B cell (primary cell): ENCODE results near the gene XPO5. TPM values are rescaled to one million over a fixed set of nuclear protein-coding genes. Genes with fewer than 3 reads are reported as not detected.

Experiments
- ATAC-seq: fragments of 200-7000 bp; cut with Tn5 transposase; one replicate; pipeline ENCODE4 v1.10.0; 2021; ENCODE audit warnings: low read depth, mild to moderate bottlenecking, moderate number of reproducible peaks, moderate library complexity
- CTCF ChIA-PET: fragments of 350-600 bp; sonication (Branson Sonifier 250); formaldehyde crosslinking; loops from one replicate; lab custom pipeline; 2021; ENCODE audit warnings: antibody characterized with exemption, inconsistent platforms; lab: Charles Lee
- POLR2A ChIA-PET: fragments of 350-600 bp; sonication (Branson Sonifier 250); formaldehyde crosslinking; loops from one replicate; lab custom pipeline; 2021; ENCODE audit warnings: antibody characterized with exemption; lab: Charles Lee
- DNase-seq: peaks from one replicate; pipeline ENCODE4 v3.0.0; 2013
- H2AFZ ChIP-seq: 2 replicates; pipeline ENCODE4 v1.6.1; 2012; ENCODE audit warnings: mild to moderate bottlenecking, low read depth, low read length; ENCODE audit not compliant: insufficient read depth, poor library complexity, severe bottlenecking
- H3K27ac ChIP-seq, 2 donors: 1 replicate in 1 of 2; 2 replicates in 1 of 2; pipeline ENCODE4 v1.5.1; 2012 to 2013; ENCODE audit warnings: low read length in 2 of 2, mild to moderate bottlenecking in 2 of 2, moderate library complexity in 1 of 2
- H3K27me3 ChIP-seq, 4 experiments: fragments of 200-600 bp in 1 of 4; sonication (generic) in 1 of 4; replicated peaks in 1 of 4; 1 replicate in 2 of 4; 2 replicates in 2 of 4; pipeline versions ENCODE4 v1.6.1 to v1.7.0; 2013 to 2016; ENCODE audit warnings: low read length in 3 of 4, mild to moderate bottlenecking in 2 of 4, mixed read lengths in 1 of 4, moderate library complexity in 1 of 4; ENCODE audit not compliant: insufficient read depth in 4 of 4, control insufficient read depth in 3 of 4; ENCODE audit errors: control extremely low read depth in 1 of 4
- H3K36me3 ChIP-seq, 2 experiments: replicated peaks in 1 of 2; 1 replicate in 1 of 2; 2 replicates in 1 of 2; pipeline versions ENCODE4 v1.6.1 to v1.7.1; 2013; ENCODE audit warnings: low read length in 1 of 2; ENCODE audit not compliant: insufficient read depth in 2 of 2, control insufficient read depth in 1 of 2; ENCODE audit errors: control extremely low read depth in 1 of 2, extremely low read depth in 1 of 2
- H3K4me1 ChIP-seq, 2 donors: fragments of 200-600 bp in 1 of 2; sonication (generic) in 1 of 2; 1 replicate in 1 of 2; 2 replicates in 1 of 2; pipeline versions ENCODE4 v1.5.1 to v1.6.1; 2013 to 2017; ENCODE audit warnings: low read length in 2 of 2; ENCODE audit not compliant: control insufficient read depth in 2 of 2, insufficient read depth in 2 of 2
- H3K4me2 ChIP-seq: replicated peaks from 2 replicates; pipeline ENCODE3; 2012; ENCODE audit warnings: mild to moderate bottlenecking, low read depth, low read length; ENCODE audit not compliant: poor library complexity, severe bottlenecking
- H3K4me3 ChIP-seq, 5 experiments: fragments of 200-600 bp in 1 of 5; sonication (generic) in 1 of 5; 1 replicate in 3 of 5; 2 replicates in 2 of 5; pipeline versions ENCODE4 v1.5.1 to v1.7.0; 2011 to 2016; ENCODE audit warnings: low read length in 4 of 5, mild to moderate bottlenecking in 4 of 5, low read depth in 2 of 5, control low read depth in 1 of 5, moderate library complexity in 1 of 5; ENCODE audit not compliant: insufficient read depth in 1 of 5; ENCODE audit errors: control extremely low read depth in 1 of 5, extremely low read depth in 1 of 5
- H3K79me2 ChIP-seq: fragments of 200-600 bp; sonication (generic); one replicate; pipeline ENCODE4 v1.6.0; 2016; ENCODE audit warnings: low read length; ENCODE audit not compliant: control insufficient read depth, insufficient read depth
- H3K9ac ChIP-seq: fragments of 200-600 bp; sonication (generic); 2 replicates; pipeline ENCODE4 v1.6.1; 2017; ENCODE audit warnings: mild to moderate bottlenecking, low read length, moderate library complexity
- H3K9me3 ChIP-seq, 3 donors: one replicate each; pipeline versions ENCODE4 v1.6.1 to v1.7.1; 2013; ENCODE audit warnings: low read length in 2 of 3; ENCODE audit not compliant: control insufficient read depth in 2 of 3, insufficient read depth in 1 of 3; ENCODE audit errors: control extremely low read depth in 1 of 3
- H4K20me1 ChIP-seq: 2 replicates; pipeline ENCODE4 v1.6.0; 2012; ENCODE audit warnings: mild to moderate bottlenecking, low read length; ENCODE audit not compliant: insufficient read depth, control insufficient read depth, poor library complexity, severe bottlenecking
- H3K27ac Mint-ChIP-seq: one replicate; pipeline ENCODE4 v1.8.0; 2021; ENCODE audit warnings: mixed read lengths
- H3K27me3 Mint-ChIP-seq: one replicate; pipeline ENCODE4 v1.8.0; 2021; ENCODE audit warnings: mixed read lengths
- H3K4me1 Mint-ChIP-seq: one replicate; pipeline ENCODE4 v1.8.0; 2021; ENCODE audit warnings: mixed read lengths
- H3K4me3 Mint-ChIP-seq: one replicate; pipeline ENCODE4 v1.8.0; 2021; ENCODE audit warnings: mixed read lengths
- H3K9me3 Mint-ChIP-seq: one replicate; pipeline ENCODE4 v1.8.0; 2022; ENCODE audit warnings: mixed read lengths; ENCODE audit not compliant: insufficient read depth
- EZH2 ChIP-seq: IDR thresholded peaks from 2 replicates; pipeline ENCODE4 v1.6.1; 2012; ENCODE audit warnings: borderline replicate concordance, low read depth, mild to moderate bottlenecking, moderate library complexity, low read length; ENCODE audit not compliant: insufficient read depth, poor library complexity, severe bottlenecking
- WGBS: methylation state at CpG from one replicate; pipeline ENCODE4 v1.1.5; 2013; ENCODE audit warnings: missing lambda C conversion rate; ENCODE audit not compliant: insufficient coverage; 5-methylcytosine and 5-hydroxymethylcytosine counted together
- intact Hi-C: fragments of 100-400 bp; cut with micrococcal nuclease; formaldehyde crosslinking; loops from one replicate; pipeline ENCODE4 v1.10.0; 2022
- polyA plus RNA-seq: library from polyadenylated mRNA; depleted of rRNA; stranded (reverse); fragments of >200 nt; gene quantifications from 2 replicates; pipeline ENCODE4 v1.2.3, GENCODE V29; 2012
- total RNA-seq, 2 donors: library from RNA; stranded (reverse); fragments of 120-200 nt in 1 of 2; gene quantifications; 1 replicate in 1 of 2; 2 replicates in 1 of 2; pipeline versions ENCODE4 v1.2.3 to v1.2.4, GENCODE V29; 2013 to 2022
- TF ChIP-seq, protein P1 (sequence below): fragments of 200-600 bp; IDR thresholded peaks from one replicate; pipeline ENCODE4 v1.8.0; 2022; ENCODE audit warnings: antibody characterized with exemption, mild to moderate bottlenecking

The XPO5 gene
- total and polyA plus RNA-seq, 2 donors (not counting 1 experiment from before 2014, with no cell fraction given): 14.4 to 45.7 TPM

GRCh38 chr6:43625393-43625992 lies 49.7 kb upstream of the XPO5 start:
- 99% methylated on average over 15 of the region's 16 CpGs for WGBS
- Histone ChIP-seq H3K4me3 (no peak overlapping the region), H3K36me3 (peaks cover 0 to 64% of the 10 kb centered on the region in 2 experiments), H3K4me1 (peaks cover 18 to 25% of the 10 kb centered on the region in 2 donors), H3K9me3 (peaks cover 0 to 3% (median 0%) of the 10 kb centered on the region in 3 donors), H4K20me1 (peaks cover 3% of the 10 kb centered on the region), H3K4me2 (no peak overlapping the region), H3K27me3 (no peaks in the 10 kb centered on the region), H3K27ac (no peak overlapping the region), H3K79me2 (peaks cover 25% of the 10 kb centered on the region), H3K9ac (no peak overlapping the region), H2AFZ (no peak overlapping the region)
- no peak overlapping the region for H3K27ac Mint-ChIP-seq
- TF ChIP-seq, protein P1, sequence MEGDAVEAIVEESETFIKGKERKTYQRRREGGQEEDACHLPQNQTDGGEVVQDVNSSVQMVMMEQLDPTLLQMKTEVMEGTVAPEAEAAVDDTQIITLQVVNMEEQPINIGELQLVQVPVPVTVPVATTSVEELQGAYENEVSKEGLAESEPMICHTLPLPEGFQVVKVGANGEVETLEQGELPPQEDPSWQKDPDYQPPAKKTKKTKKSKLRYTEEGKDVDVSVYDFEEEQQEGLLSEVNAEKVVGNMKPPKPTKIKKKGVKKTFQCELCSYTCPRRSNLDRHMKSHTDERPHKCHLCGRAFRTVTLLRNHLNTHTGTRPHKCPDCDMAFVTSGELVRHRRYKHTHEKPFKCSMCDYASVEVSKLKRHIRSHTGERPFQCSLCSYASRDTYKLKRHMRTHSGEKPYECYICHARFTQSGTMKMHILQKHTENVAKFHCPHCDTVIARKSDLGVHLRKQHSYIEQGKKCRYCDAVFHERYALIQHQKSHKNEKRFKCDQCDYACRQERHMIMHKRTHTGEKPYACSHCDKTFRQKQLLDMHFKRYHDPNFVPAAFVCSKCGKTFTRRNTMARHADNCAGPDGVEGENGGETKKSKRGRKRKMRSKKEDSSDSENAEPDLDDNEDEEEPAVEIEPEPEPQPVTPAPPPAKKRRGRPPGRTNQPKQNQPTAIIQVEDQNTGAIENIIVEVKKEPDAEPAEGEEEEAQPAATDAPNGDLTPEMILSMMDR: no peak
- no peak for TF ChIP-seq EZH2
- ChIA-PET CTCF (interaction anchor here (1.2 kb wide), 1 partner anchor 17 kb away, joined by 4 read pairs; no protein-coding TSS in a partner anchor), POLR2A (no interaction called here)
- intact Hi-C loops: loop anchor here (5.0 to 10.0 kb wide), 3 partner anchors 42 to 632 kb away; partner anchors contain the start of genes DNPH1 and SLC35B2
- DNase-seq (no peak), ATAC-seq (no peak)
- H3K4me3 Mint-ChIP-seq: no peak overlapping the region
- no peaks in the 10 kb centered on the region for H3K9me3 Mint-ChIP-seq
- no peaks in the 10 kb centered on the region for H3K27me3 Mint-ChIP-seq
- H3K4me1 Mint-ChIP-seq: peaks cover 26% of the 10 kb centered on the region

DNA sequence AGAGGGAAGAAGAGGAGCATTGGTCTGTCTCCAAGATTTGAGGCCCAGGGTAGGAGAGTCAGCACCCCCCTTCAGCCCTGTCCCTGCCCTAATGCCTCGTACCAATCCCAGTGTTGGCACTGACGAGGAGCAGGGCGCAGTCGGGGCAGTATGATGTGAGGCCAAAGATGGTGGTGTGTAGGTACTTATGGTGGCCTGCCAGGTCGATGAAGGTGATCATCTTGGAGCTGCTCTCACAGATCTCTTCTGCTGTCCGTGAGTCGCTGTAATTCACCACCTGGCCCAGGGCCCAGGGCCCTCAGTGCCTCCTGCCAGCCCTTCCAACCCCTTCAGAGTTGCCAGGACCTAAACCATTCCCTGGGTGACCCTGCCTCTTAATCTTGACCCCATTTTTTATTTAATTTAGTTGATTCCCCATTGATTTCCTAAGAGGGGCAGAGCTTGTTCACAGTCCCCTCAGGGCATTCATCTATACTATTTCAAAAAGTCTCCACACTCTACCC lies 49.0 kb upstream of the XPO5 start:
- TF ChIP-seq EZH2: no peak
- H3K4me2 ChIP-seq: no peak overlapping the region
- Mint-ChIP-seq H3K27me3 (no peaks in the 10 kb centered on the region), H3K4me3 (no peak overlapping the region), H3K9me3 (no peaks in the 10 kb centered on the region), H3K4me1 (peaks cover 22% of the 10 kb centered on the region), H3K27ac (no peak overlapping the region)
- peaks cover 3% of the 10 kb centered on the region for H4K20me1 ChIP-seq
- ATAC-seq (no peak), DNase-seq (no peak)
- peaks cover 0 to 3% (median 0%) of the 10 kb centered on the region in 3 donors for H3K9me3 ChIP-seq
- no peak overlapping the region for H3K27ac ChIP-seq
- H2AFZ ChIP-seq: no peak overlapping the region
- no peak overlapping the region for H3K4me3 ChIP-seq
- WGBS: 100% methylated on average over 4 of the region's 7 CpGs
- peaks cover 25% of the 10 kb centered on the region for H3K79me2 ChIP-seq
- H3K27me3 ChIP-seq: no peaks in the 10 kb centered on the region
- peaks cover 15 to 21% of the 10 kb centered on the region in 2 donors for H3K4me1 ChIP-seq
- H3K9ac ChIP-seq: no peak overlapping the region
- peaks cover 0 to 65% of the 10 kb centered on the region in 2 experiments for H3K36me3 ChIP-seq
- CTCF ChIA-PET: interaction anchor here (1.2 kb wide), 1 partner anchor 16 kb away, joined by 4 read pairs; no protein-coding TSS in a partner anchor
- POLR2A ChIA-PET: no interaction called here
- intact Hi-C loops: loop anchor here (5.0 to 10.0 kb wide), 3 partner anchors 42 to 632 kb away; partner anchors contain the start of genes DNPH1 and SLC35B2
